Brain microvascular endothelial cell (primary cell): Measurements from ENCODE around the gene EXOC7.

Source experiments
- DNase-seq: peaks from one replicate; pipeline ENCODE4 v3.0.0-alpha.2; 2020
- H3K27ac ChIP-seq: fragments of 250-450 bp; sonication (Bioruptor Pico); 2 replicates; pipeline ENCODE4 v1.5.1; 2020; ENCODE audit warnings: mild to moderate bottlenecking, moderate library complexity
- H3K27me3 ChIP-seq: fragments of 250-450 bp; sonication (Bioruptor Pico); replicated peaks from 2 replicates; pipeline ENCODE4 v1.5.1; 2020; ENCODE audit warnings: mild to moderate bottlenecking
- H3K36me3 ChIP-seq: fragments of 250-450 bp; sonication (Bioruptor Pico); replicated peaks from 2 replicates; pipeline ENCODE4 v1.5.1; 2020; ENCODE audit warnings: mild to moderate bottlenecking
- H3K4me3 ChIP-seq: 2 replicates; pipeline ENCODE4 v1.5.1; 2011; ENCODE audit warnings: low read depth, mild to moderate bottlenecking, control low read depth, low read length, moderate library complexity
- CTCF ChIP-seq: IDR thresholded peaks from 2 replicates; pipeline ENCODE4 v1.5.1; 2011; ENCODE audit warnings: low read depth, mild to moderate bottlenecking, moderate library complexity, low read length, control low read depth, inconsistent platforms; ENCODE audit errors: missing control alignments
- in situ Hi-C: cut with HindIII; loops from 2 replicates; pipeline ENCODE4 v1.10.0; 2017; ENCODE audit warnings: low sequenced_read_pairs, low pct_ligation_motif_present

EXOC7 gene

GRCh38 chr17:76123749-76124581 is 20.4 kb upstream of the EXOC7 start:
- H3K36me3 ChIP-seq, result no peaks in the 10 kb centered on the region
- H3K27me3 ChIP-seq, result no peaks in the 10 kb centered on the region
- TF ChIP-seq CTCF, result no peak
- no peak overlapping the region for H3K27ac ChIP-seq
- DNase-seq, result no peak
- in situ Hi-C loops, result no loop called here
- H3K4me3 ChIP-seq, result no peak overlapping the region

- in situ Hi-C loops, result no loop called here
- no peak overlapping the region for H3K4me3 ChIP-seq
- H3K36me3 ChIP-seq, result no peaks in the 10 kb centered on the region
- no peak overlapping the region for H3K27ac ChIP-seq
- no peak for DNase-seq
- H3K27me3 ChIP-seq, result no peaks in the 10 kb centered on the region
- TF ChIP-seq CTCF, result no peak
Measured at GRCh38 chr17:76123191-76123499, 19.6 kb upstream of the EXOC7 start.

DNA sequence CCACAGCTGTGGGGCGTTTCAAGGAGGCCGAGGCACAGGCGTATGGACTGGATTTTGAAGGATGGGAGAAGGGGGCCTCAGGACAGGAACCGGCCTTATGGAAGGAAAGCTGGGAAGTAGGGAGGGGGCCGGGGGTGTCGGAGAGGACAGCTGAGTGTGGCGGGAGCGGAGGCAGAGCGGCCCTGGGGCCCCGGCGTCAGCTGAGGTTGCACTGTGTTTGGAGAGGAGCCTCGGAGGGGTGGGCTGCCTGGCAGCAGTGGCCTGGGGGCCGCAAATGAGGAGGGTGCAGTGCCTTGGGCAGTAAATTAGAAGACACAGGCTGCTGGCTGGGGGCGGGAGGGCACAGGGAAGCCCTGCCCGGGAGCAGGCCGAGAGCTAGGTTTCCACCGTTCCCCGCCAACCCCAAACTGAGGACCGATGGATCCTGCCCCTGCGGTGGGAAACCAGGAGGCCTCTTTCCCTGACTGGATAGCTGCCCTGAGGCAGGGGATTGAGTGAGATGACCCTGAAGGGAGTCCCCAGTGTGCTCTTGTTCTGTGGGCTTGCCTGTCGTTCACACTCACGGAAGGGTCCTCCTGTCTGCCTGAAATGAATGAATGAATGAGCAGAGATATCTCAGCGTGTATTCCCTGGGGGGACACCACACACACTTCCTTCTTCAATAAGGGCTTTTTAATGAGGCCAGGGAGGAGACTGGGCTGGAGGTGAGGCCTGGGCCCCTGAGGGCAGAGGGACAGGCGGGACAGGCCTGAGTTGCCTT is 19.0 kb upstream of the EXOC7 start:
- TF ChIP-seq CTCF, result no peak
- in situ Hi-C loops, result no loop called here
- Histone ChIP-seq H3K27me3 (no peaks in the 10 kb centered on the region), H3K36me3 (no peaks in the 10 kb centered on the region), H3K4me3 (no peak overlapping the region), H3K27ac (no peak overlapping the region)
- DNase-seq, result no peak

DNA sequence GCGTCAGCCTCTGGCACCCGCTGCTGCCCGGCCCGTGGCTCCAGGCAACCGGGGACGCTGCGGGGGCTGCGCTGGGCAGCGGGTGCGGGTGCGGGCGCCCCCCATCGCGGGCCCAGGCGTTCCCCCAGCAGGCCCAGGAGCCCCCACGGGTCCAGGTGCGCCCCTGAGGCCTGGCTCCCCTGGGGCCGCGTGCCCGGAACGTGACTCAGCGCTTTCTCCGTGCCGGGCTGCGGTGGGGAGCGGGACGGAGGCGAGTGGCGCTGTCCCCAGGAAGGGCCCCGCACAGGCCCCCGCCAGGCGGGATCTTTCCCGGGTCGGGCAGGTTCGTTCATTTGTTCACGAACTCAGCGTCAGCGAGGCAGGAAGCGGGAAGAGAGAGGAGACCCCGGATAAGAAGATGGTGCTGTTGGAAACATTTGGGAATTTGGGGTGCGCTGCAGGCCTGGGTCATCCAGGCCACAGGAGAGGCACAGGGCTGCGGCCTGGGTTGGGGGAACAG is 18.4 kb upstream of the EXOC7 start:
- TF ChIP-seq CTCF, result no peak
- in situ Hi-C loops, result no loop called here
- Histone ChIP-seq H3K27ac (no peak overlapping the region), H3K36me3 (no peaks in the 10 kb centered on the region), H3K4me3 (peak overlapping the region; percentile 41), H3K27me3 (no peaks in the 10 kb centered on the region)
- DNase-seq, result no peak

GRCh38 chr17:76120658-76121008 is 17.0 kb upstream of the EXOC7 start:
- Histone ChIP-seq H3K4me3 (no peak overlapping the region), H3K27me3 (no peaks in the 10 kb centered on the region), H3K27ac (no peak overlapping the region), H3K36me3 (no peaks in the 10 kb centered on the region)
- in situ Hi-C loops, result no loop called here
- DNase-seq, result no peak
- no peak for TF ChIP-seq CTCF
